ENCODE results near the gene ASNS. TPM values are rescaled to one million over a fixed set of nuclear protein-coding genes. Genes with fewer than 3 reads are reported as not detected.

Gene ASNS
- total and polyA plus RNA-seq, 2 of the 8 experiments (the other 6 are each of a cell fraction or from before 2014, with no cell fraction given), result 32.2 to 150 TPM

DNA sequence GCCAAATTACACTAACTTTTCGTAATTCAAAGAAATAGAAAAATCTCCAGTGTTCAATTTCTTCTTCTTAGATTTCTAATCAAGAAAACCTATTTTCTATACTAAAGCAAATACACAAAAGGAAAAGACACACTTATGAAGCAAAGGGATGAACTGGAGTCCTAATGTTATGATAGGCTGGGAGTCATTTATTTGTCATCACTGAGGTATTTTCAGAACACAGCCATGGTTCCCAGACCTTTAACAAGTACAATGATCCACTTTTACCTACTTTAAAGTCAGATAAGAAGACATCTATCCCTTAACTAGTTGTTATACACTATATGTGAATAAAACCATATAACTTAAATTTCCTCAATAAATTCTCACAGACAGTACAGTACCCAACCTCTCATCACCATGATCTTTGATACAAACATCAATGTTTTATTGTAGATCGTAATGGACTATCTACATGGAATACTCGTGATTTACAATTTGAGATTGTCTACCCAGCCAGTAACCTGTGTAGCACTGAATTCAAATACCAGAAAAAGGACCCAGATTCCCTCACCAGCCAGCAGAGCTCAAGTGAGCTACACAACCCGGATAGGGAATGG lies 12.5 kb downstream of the ASNS start (continued):
- no peak for TF ChIP-seq RXRA (IDR thresholded peaks at IDR 0.05; ENCODE audit: insufficient read depth, low read depth, low read length)
